Activated T-helper 1 cell treated with anti-CD3 and anti-CD28 coated beads, Interleukin-12 subunit alpha, Interleukin-12 subunit beta, Interleukin-2, Interleukin-4 antibody, amounts not matched to agents 30 ng/mL and 10 ng/mL and 1 ng/mL, durations not matched to agents 14 hours and 24 hours and 36 hours (primary cell): ENCODE data around the gene MEF2A. TPM values are rescaled to one million over a fixed set of nuclear protein-coding genes. Genes with fewer than 3 reads are reported as not detected.

Experiments
- DNase-seq: peaks from one replicate; pipeline ENCODE4 v3.0.0; 2021; ENCODE audit warnings: low spot score
- H3K27ac Mint-ChIP-seq: one replicate; pipeline ENCODE4 v1.8.0; 2021; ENCODE audit warnings: mild to moderate bottlenecking, mixed read lengths
- H3K27me3 Mint-ChIP-seq: one replicate; pipeline ENCODE4 v1.8.0; 2022; ENCODE audit warnings: mild to moderate bottlenecking, moderate library complexity, mixed read lengths; ENCODE audit not compliant: insufficient read depth
- H3K36me3 Mint-ChIP-seq: one replicate; pipeline ENCODE4 v1.8.0; 2021; ENCODE audit warnings: low read depth, mixed read lengths
- H3K4me1 Mint-ChIP-seq: one replicate; pipeline ENCODE4 v1.8.0; 2021; ENCODE audit warnings: low read depth, mixed read lengths
- H3K4me3 Mint-ChIP-seq: one replicate; pipeline ENCODE4 v1.8.0; 2021; ENCODE audit warnings: mild to moderate bottlenecking, moderate library complexity, mixed read lengths
- H3K9me3 Mint-ChIP-seq: one replicate; pipeline ENCODE4 v1.8.0; 2021; ENCODE audit warnings: mixed read lengths
- intact Hi-C: fragments of 100-400 bp; cut with micrococcal nuclease; formaldehyde crosslinking; loops from one replicate; pipeline ENCODE4 v1.15.1; 2024
- total RNA-seq: library from RNA; stranded (reverse); gene quantifications from 2 replicates; pipeline ENCODE4 v1.2.3, GENCODE V29; 2022

The MEF2A gene
- total RNA-seq, 1 donor from 2014 or later = 27.4 TPM

DNA sequence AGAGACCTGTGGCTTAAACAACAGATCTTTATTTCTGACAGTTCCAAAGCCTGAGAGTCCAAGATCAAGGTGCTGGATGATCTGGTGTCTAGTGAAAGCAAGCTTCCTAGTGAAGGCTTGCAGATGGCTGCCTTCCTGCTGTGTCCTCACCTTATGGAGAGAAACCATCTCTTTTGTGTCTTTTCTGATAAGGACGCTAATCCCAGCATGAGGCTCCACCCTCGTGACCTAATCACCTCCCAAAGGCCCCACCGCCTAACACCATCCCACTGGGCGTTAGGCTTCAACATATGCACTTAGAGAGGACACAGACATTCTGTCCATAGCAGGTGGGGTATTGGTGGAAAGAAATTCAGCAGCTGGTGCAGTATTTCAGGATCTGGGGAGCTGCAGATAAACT, 187.3 kb downstream of the MEF2A start:
- Mint-ChIP-seq H3K4me3 (no peak overlapping the region), H3K27ac (no peak overlapping the region), H3K4me1 (peaks cover 8% of the 10 kb centered on the region), H3K9me3 (no peaks in the 10 kb centered on the region), H3K36me3 (no peaks in the 10 kb centered on the region), H3K27me3 (peaks cover 4% of the 10 kb centered on the region)
- no peak for DNase-seq
- intact Hi-C loops = loop anchor here (10.0 kb wide), 1 partner anchor 648 kb away; the partner anchor contains the start of gene SYNM

DNA sequence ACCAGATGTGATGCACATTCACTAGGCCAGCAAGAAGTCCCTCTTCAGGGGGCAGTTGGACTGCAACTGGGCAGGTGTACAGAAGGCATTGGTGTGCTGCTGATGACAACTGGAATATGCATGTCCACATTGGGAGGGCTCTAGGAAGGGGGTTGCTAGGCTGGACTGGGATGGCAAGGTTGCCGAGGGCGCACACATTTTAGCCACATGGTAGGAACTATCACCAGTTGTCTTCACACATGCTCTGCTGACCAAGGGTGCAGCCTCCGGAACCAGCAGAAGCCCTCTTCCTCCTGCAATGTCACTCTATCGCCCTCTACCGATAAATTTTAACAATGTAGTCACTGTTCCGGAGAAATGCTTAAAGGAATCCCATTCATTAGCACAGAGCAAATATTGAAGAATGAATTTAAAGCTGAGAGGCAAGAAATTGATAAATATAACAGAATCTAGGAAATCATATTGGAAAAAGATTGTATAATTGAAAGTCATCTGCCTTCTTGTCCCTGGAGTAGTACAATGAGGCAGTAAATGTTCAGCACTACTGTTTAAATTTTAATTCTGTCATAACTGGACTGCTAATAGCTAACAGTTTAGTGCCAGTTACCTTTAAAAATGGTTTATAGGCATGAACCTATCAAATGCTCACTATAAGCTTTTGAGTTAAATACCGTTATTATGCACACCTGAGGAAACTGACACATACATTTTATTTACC, 190.1 kb downstream of the MEF2A start:
- Mint-ChIP-seq H3K4me1 (peaks cover 8% of the 10 kb centered on the region), H3K27ac (no peak overlapping the region), H3K36me3 (no peaks in the 10 kb centered on the region), H3K9me3 (no peaks in the 10 kb centered on the region), H3K4me3 (no peak overlapping the region), H3K27me3 (peaks cover 14% of the 10 kb centered on the region)
- DNase-seq = peak; percentile 31
- intact Hi-C loops = loop anchor here (1.0 to 10.0 kb wide), 5 partner anchors 52 to 651 kb away; partner anchors contain the start of gene SYNM

DNA sequence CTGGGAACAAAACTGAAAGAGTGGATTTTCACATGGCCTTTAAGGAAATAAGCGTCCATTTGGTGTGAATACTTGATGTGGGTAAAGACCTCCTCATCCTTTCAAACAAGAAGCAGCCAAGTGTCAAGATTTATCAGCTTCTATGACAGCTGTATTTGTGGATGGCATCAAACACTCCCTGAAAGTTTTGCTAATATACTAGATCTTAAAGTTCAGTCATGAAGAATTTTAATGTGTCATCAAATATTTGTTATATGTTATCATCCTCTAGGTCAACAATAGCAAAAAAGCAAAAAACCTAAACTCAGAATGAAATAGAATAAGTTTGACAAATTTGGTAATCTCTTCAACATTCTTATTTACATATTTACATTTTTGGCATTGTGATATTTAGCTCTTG, 196.5 kb downstream of the MEF2A start:
- no peak overlapping the region for H3K4me3 Mint-ChIP-seq

DNA sequence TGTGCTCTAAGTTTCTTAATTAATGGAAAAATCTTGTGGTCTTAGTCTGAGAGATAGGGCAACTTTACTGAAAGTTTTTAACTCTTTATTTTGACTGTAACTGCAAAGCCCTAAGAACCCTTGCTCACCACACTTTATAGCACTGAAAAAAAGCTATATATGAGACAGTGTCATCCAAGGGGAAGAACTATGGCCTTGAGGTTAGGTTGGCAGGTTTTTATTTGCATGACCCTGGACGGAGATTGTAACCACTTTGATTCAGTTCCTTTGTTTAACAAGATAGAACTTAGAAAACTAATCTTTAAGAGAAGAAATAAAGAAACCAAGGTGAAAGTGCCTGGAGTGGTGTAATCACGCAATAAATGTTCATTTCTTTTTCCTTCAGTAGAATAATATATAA, 198.0 kb downstream of the MEF2A start:
- intact Hi-C loops = no loop called here

More for the DNA sequence above, 196.5 kb downstream of the MEF2A start:
- DNase-seq = no peak
- Mint-ChIP-seq H3K27me3 (peaks cover 16% of the 10 kb centered on the region), H3K27ac (no peak overlapping the region), H3K9me3 (no peaks in the 10 kb centered on the region), H3K36me3 (no peaks in the 10 kb centered on the region), H3K4me1 (no peaks in the 10 kb centered on the region)
- intact Hi-C loops = no loop called here

DNA sequence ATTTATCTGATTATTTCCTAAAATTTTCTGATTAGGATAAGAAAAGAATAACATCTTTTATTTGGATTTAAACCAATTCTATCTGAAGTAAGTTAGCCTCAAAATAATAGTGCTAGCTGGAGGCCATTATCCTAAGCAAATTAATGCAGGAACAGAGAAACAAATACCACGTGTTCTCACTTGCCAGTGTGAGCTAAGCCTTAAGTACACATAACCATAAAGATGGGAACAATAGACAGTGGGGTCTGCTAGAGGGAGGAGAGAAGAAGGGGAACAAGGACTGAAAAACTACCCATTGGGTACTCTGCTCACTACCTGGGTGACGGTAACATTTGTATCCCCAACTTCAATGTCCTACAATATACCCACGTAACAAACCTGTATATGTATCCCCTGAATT, 198.7 kb downstream of the MEF2A start:
- Mint-ChIP-seq H3K27ac (no peak overlapping the region), H3K4me1 (no peaks in the 10 kb centered on the region), H3K36me3 (no peaks in the 10 kb centered on the region), H3K9me3 (no peaks in the 10 kb centered on the region), H3K27me3 (peaks cover 7% of the 10 kb centered on the region), H3K4me3 (no peak overlapping the region)
- intact Hi-C loops = no loop called here
- no peak for DNase-seq

More for the DNA sequence above, 198.0 kb downstream of the MEF2A start:
- no peaks in the 10 kb centered on the region for H3K9me3 Mint-ChIP-seq
- H3K27ac Mint-ChIP-seq = no peak overlapping the region
- no peaks in the 10 kb centered on the region for H3K4me1 Mint-ChIP-seq
- H3K36me3 Mint-ChIP-seq = no peaks in the 10 kb centered on the region
- DNase-seq = no peak
- peaks cover 11% of the 10 kb centered on the region for H3K27me3 Mint-ChIP-seq
- H3K4me3 Mint-ChIP-seq = no peak overlapping the region

Other genes starting within 250 kb of the MEF2A start
- 10.1 and 10.3 TPM in 2 replicates for gene LYSMD4, start 167.5 kb downstream of the MEF2A start, total RNA-seq